Stromal cell of bone marrow (primary cell): ENCODE measurements around the gene KIR3DL3.
"Not testable (repeated sequence)": the region's sequence is repeated elsewhere in the genome, so short reads cannot be mapped to it uniquely, and the experiment has no call there.

Experiments used
- DNase-seq: peaks from one replicate; pipeline ENCODE4 v3.0.0-alpha.2; 2012; ENCODE audit warnings: low read depth

The KIR3DL3 gene

GRCh38 chr19:54724142-54724541 lies at the start of gene KIR3DL3:
KIR3DL3 (plus strand) TSS chr19:54724442; CDS start chr19:54724497, 55 bp downstream.
- no peak for DNase-seq

GRCh38 chr19:54676210-54676834 lies 47.9 kb upstream of the KIR3DL3 start:
- DNase-seq, result peak; percentile 18

- no peak for DNase-seq
Observed at GRCh38 chr19:54677217-54677616, 47.0 kb upstream of the KIR3DL3 start.

- not testable (repeated sequence) for DNase-seq
Observed at GRCh38 chr19:54681596-54681995, 42.6 kb upstream of the KIR3DL3 start.

GRCh38 chr19:54682306-54682856 lies 41.9 kb upstream of the KIR3DL3 start:
- no peak for DNase-seq

- no peak for DNase-seq
Observed at GRCh38 chr19:54684527-54684926, 39.7 kb upstream of the KIR3DL3 start.

GRCh38 chr19:54691582-54692297 lies 32.5 kb upstream of the KIR3DL3 start:
- DNase-seq, result no peak

GRCh38 chr19:54692298-54692615 lies 32.0 kb upstream of the KIR3DL3 start:
- no peak for DNase-seq

- DNase-seq, result no peak
Observed at GRCh38 chr19:54694648-54695047, 29.6 kb upstream of the KIR3DL3 start.

- DNase-seq, result no peak
Observed at GRCh38 chr19:54696117-54696548, 28.1 kb upstream of the KIR3DL3 start.

- DNase-seq, result no peak
Observed at GRCh38 chr19:54696766-54697165, 27.5 kb upstream of the KIR3DL3 start.

GRCh38 chr19:54697716-54698115 lies 26.5 kb upstream of the KIR3DL3 start:
- not testable (repeated sequence) for DNase-seq

- no peak for DNase-seq
Observed at GRCh38 chr19:54704928-54705327, 19.3 kb upstream of the KIR3DL3 start.

GRCh38 chr19:54707962-54708361 lies 16.3 kb upstream of the KIR3DL3 start:
- no peak for DNase-seq

- DNase-seq, result no peak
Observed at GRCh38 chr19:54708781-54709180, 15.5 kb upstream of the KIR3DL3 start.

- DNase-seq, result no peak
Observed at GRCh38 chr19:54709212-54709948, 14.9 kb upstream of the KIR3DL3 start.

- DNase-seq, result not testable (repeated sequence)
Observed at GRCh38 chr19:54709956-54710355, 14.3 kb upstream of the KIR3DL3 start.

- DNase-seq, result no peak
Observed at GRCh38 chr19:54724644-54725043, 402 bp downstream of the KIR3DL3 start.

- no peak for DNase-seq
Observed at GRCh38 chr19:54725321-54725720, 1.1 kb downstream of the KIR3DL3 start.

- no peak for DNase-seq
Observed at GRCh38 chr19:54727562-54727961, 3.3 kb downstream of the KIR3DL3 start.

- no peak for DNase-seq
Observed at GRCh38 chr19:54728167-54728566, 3.9 kb downstream of the KIR3DL3 start.

GRCh38 chr19:54729416-54730188 lies 5.4 kb downstream of the KIR3DL3 start:
- no peak for DNase-seq
